DMS79 treated with DMSO at 0.1 percent for 48 hours (cell line): ENCODE results near the gene IFT27.
"Not testable (repeated sequence)": the region's sequence is repeated elsewhere in the genome, so short reads cannot be mapped to it uniquely, and the experiment has no call there.

Experiments used
- DNase-seq: peaks from one replicate; lab custom pipeline; 2025; lab: John Stamatoyannopoulos, UW

IFT27 gene

GRCh38 chr22:36743591-36744412 is 32.1 kb downstream of the IFT27 start:
- no peak for DNase-seq

DNA sequence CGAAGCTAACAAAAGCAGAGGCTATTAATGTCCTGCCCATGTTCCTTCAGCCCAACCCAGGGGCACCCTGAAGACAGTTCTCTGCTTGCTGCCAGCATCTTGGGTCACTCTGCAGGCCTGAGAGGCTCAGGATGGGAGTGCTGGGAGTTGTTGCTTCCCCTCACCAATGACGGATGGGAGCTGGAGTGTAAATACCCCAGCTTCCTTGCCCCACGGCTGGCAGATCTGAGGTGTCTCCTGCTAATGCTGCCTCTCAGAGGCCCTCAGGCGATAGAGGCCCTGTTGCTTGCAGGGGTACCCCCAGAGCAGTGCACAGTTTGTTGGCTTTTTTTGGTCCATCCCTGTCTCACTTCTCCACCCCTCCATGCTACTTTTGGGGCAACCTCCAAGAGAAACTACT is 32.9 kb downstream of the IFT27 start:
- no peak for DNase-seq

GRCh38 chr22:36741968-36742367 is 34.0 kb downstream of the IFT27 start:
- DNase-seq: no peak

DNA sequence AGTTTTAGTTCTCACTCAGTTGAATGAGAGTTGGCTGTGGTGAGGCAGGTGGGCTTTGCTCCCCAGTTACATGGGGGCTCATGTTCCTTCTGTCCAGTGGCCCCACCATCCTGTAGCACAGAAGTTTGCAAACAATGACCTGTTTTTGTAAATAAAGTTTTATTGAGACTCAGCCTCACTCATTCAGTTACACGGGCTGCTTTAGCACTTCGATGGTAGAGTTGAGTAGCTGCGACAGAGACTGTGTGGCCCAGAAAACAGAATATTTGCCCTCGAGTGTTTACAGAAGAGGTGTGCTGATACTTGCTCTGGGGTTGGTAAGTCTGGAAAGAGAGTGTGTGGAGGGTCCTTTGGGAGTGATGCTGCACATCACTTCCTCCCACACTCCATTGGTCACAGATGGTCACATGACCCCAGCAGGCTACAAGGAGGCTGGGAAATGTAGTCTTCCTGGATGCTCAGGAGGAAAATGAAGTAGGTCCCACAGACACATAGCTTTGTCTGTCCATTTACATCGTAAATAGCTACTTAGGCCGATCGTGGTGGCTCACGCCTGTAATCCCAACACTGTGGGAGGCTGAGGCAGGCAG is 34.6 kb downstream of the IFT27 start:
- DNase-seq: no peak

- DNase-seq: no peak
These were observed 35.2 kb downstream of the IFT27 start for GRCh38 chr22:36740716-36741115.

GRCh38 chr22:36739185-36739584 is 36.7 kb downstream of the IFT27 start:
- no peak for DNase-seq

DNA sequence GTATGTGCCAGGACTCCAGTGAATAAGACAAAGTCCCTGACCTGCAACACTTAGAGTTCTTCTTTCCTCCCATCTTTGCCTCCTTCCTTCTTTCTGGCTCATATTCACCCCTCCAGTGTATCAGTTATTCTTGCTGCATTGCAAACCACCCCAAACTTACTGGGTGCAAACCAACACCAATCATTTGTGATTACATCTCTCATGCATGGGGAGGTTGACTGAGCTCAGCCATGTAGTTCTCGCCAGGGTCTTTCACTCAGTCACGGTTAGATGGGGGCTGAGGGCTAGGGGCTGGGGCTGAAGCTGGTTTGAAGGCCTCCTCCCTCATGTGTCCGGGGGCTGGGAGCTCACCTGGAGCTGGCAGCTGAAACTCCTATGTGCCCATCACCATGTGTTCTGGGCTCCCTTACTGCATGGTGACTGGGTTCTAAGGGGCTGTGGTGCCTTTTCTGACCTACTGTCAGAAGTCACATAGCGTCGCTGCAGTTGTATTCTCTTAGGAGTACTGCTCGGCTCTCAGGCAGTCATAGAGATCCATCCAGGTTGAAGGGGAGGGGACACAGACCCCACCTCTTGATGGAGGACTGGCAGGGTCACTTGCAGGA is 37.4 kb downstream of the IFT27 start:
- DNase-seq: no peak

GRCh38 chr22:36737776-36738175 is 38.1 kb downstream of the IFT27 start:
- no peak for DNase-seq

- DNase-seq: no peak
These were observed 39.1 kb downstream of the IFT27 start for GRCh38 chr22:36736701-36737320.

DNA sequence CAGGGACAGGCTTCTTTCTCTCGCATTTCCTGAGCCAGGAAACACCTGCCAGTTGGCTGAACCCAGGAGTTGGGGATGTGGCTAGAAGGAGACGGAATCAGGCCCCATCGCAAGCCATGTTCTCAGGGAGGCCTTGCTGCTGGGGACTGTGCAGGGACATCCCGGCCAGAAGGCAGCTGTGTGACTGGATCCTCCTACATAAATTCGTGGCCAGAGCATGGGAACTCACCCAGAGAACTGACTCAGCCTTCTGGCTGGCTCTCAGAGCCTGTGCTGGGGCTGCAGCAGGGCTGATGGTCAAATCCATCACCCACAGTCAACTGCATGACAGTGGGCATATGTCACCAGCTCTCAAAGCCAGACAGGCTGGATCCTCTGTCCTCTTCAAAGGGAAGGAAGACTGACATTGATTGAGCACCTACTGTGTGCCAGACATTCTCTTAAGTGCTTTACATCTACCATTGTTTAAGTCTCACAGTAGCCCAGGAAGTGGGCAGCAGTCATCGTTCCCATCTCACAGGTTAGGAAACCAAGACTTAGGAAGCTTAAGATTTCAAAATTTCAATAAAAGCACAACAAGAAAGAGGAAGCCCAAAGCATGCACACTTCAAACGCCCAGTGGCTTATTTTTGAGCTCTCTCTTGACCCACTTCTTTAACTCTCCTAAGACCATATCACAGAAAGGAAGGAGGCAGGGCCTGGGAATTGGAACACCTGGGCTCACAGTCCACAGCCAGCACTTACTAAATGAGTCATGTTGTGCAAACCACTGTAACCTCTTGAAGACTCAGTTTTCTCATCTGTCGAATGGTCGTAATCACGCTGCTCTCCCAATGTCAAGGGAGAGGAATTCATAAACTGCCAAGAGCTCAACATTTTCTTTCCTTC is 41.5 kb downstream of the IFT27 start:
- DNase-seq: no peak

- no peak for DNase-seq
These were observed 42.6 kb downstream of the IFT27 start for GRCh38 chr22:36733271-36733670.

DNA sequence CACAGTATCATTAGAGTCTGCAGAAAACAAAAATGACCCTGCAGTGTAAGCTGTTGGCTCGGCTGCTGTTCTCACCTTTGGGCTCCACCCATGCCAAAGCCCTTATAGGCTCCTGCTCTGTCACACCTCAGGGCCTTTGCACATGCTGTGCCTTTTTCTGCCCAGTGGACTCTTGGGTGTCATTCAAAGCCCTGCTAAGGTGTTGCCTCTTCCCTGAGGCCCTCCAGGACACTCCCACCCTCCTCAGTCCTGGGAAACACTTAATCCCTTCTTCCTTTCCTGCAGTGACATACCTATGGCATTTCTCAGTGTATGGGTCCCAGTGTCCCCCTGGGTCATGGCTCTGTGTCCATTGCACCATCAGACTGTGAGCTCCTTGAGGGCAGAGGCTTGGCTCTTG is 43.3 kb downstream of the IFT27 start:
- DNase-seq: no peak

DNA sequence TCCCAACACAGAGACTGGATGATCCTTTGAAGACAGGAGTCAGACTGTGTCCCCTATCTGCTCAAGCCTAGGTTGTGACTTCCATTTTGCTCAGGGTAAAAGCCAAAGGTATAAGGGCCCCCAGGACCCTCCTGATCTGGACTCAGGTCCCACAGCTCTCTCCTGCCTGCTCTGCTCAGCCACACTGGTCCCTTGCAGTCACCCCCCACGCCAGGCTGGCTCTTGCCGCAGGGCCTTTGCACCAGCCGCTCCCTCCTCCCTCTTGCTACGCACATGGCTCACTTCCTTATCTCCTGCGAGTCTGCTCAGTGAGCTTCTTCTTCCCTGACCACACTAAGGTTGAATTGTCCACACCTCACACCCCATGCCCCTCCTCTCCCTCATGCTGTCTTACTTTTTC is 44.0 kb downstream of the IFT27 start:
- no peak for DNase-seq

GRCh38 chr22:36731321-36731720 is 44.6 kb downstream of the IFT27 start:
- not testable (repeated sequence) for DNase-seq

GRCh38 chr22:36730176-36730858 is 45.6 kb downstream of the IFT27 start:
- no peak for DNase-seq

- no peak for DNase-seq
These were observed 46.6 kb downstream of the IFT27 start for GRCh38 chr22:36729321-36729720.

GRCh38 chr22:36728505-36728904 is 47.4 kb downstream of the IFT27 start:
- DNase-seq: no peak

DNA sequence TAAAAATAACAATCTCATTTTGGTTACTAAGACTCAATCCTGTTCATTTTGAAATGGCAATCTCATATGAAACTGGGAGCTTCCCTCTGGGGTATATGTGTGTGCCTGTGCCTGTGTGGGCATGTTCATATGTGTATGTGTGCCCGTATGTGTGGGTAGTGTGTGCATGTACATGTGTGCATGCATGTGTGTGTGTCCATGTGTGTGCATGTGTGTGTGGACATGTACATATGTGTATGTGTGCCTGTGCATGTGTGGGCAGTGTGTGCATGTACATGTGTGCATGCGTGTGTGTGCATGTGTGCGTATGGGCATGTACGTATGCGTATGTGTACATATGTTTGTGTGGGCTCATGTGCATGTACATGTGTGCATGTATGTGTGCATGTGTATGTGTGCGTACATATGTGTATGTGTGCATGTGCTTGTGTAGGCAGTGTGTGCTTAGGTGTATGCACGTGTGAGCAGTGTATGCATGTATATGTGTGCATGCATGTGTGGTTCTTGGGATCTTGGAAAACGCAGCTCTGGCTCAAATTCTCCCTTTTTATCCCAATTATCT is 47.9 kb downstream of the IFT27 start:
- no peak for DNase-seq

- no peak for DNase-seq
These were observed 48.8 kb downstream of the IFT27 start for GRCh38 chr22:36727110-36727509.

DNA sequence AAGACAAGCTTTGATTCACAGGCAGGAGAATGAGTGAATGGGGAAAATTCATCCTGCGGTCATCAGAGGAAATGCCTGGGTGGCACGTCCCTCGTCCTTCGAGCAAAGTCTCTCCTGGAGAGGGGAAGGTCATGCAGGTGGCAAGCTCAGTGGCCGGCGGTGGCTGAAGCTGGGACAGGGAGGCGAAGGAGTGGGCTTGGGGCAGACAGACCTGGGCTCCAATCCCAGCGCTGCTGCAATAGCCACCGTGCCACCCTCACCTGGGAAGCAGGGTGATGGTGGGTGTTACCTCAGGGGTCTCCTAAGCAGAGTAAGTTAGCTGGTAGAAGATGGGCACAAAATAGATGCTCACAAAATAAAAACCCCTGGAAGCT is 49.9 kb downstream of the IFT27 start:
- DNase-seq: no peak
